HepG2 (cell line): ENCODE results near the gene KRTAP5-6. TPM values are rescaled to one million over a fixed set of nuclear protein-coding genes. Genes with fewer than 3 reads are reported as not detected.

Source experiments
- ARNTL ChIP-seq: sonication (generic); formaldehyde crosslinking; IDR thresholded peaks from 2 replicates; pipeline ENCODE4 v1.4.0; 2020; ENCODE audit warnings: mild to moderate bottlenecking, missing genetic modification reagents
- ATM ChIP-seq: fragments of 450-650 bp; IDR thresholded peaks from 2 replicates; pipeline ENCODE4 v1.7.1; 2017; ENCODE audit warnings: mild to moderate bottlenecking, borderline replicate concordance
- CHCHD3 ChIP-seq: sonication (generic); formaldehyde crosslinking; IDR thresholded peaks from 2 replicates; pipeline ENCODE4 v1.8.0; 2022; ENCODE audit warnings: mild to moderate bottlenecking, missing genetic modification reagents, moderate library complexity
- FOXO1 ChIP-seq: sonication (generic); formaldehyde crosslinking; IDR thresholded peaks from 2 replicates; pipeline ENCODE4 v1.4.0; 2020; ENCODE audit warnings: missing genetic modification reagents
- HDAC2 ChIP-seq: sonication (generic); formaldehyde crosslinking; IDR thresholded peaks from 2 replicates; pipeline ENCODE4 v1.4.0; 2020; ENCODE audit warnings: missing genetic modification reagents
- HMGXB3 ChIP-seq: sonication (generic); formaldehyde crosslinking; IDR thresholded peaks from 2 replicates; pipeline ENCODE4 v1.4.0; 2020; ENCODE audit warnings: missing genetic modification reagents, borderline replicate concordance
- KMT2B ChIP-seq: IDR thresholded peaks from 2 replicates; pipeline ENCODE4 v1.6.1; 2016; ENCODE audit warnings: missing genetic modification reagents, missing compliant biosample characterization
- NFE2 ChIP-seq: sonication (generic); formaldehyde crosslinking; IDR thresholded peaks from 2 replicates; pipeline ENCODE4 v1.4.0; 2020; ENCODE audit warnings: missing genetic modification reagents
- RXRA ChIP-seq: sonication (generic); formaldehyde crosslinking; IDR thresholded peaks from 2 replicates; pipeline ENCODE4 v1.5.1; 2020; ENCODE audit warnings: missing genetic modification reagents
- SOX5 ChIP-seq: IDR thresholded peaks from 2 replicates; pipeline ENCODE4 v1.6.1; 2016; ENCODE audit warnings: borderline replicate concordance
- SP5 ChIP-seq: IDR thresholded peaks from 2 replicates; pipeline ENCODE4 v1.6.1; 2016; ENCODE audit warnings: low read depth, borderline replicate concordance
- ZNF136 ChIP-seq: sonication (generic); formaldehyde crosslinking; IDR thresholded peaks from 2 replicates; pipeline ENCODE4 v1.8.1; 2022; ENCODE audit warnings: low read depth, mild to moderate bottlenecking, moderate library complexity, missing genetic modification reagents
- ZNF33B ChIP-seq: sonication (generic); formaldehyde crosslinking; IDR thresholded peaks from 2 replicates; pipeline ENCODE4 v1.5.1; 2020; ENCODE audit warnings: mild to moderate bottlenecking, missing genetic modification reagents
- ZNF530 ChIP-seq: sonication (generic); formaldehyde crosslinking; IDR thresholded peaks from 2 replicates; pipeline ENCODE4 v1.5.0; 2020; ENCODE audit warnings: low read depth, mild to moderate bottlenecking, missing genetic modification reagents
- ZNF569 ChIP-seq: sonication (generic); formaldehyde crosslinking; IDR thresholded peaks from 2 replicates; pipeline ENCODE4 v1.5.0; 2020; ENCODE audit warnings: mild to moderate bottlenecking, missing genetic modification reagents, moderate library complexity, borderline replicate concordance
- ZNF572 ChIP-seq: sonication (generic); formaldehyde crosslinking; IDR thresholded peaks from 2 replicates; pipeline ENCODE4 v1.5.1; 2020; ENCODE audit warnings: mild to moderate bottlenecking, missing genetic modification reagents
- ZNF629 ChIP-seq: sonication (generic); formaldehyde crosslinking; conservative IDR thresholded peaks from 2 replicates; pipeline ENCODE4 v1.5.0; 2020; ENCODE audit warnings: missing genetic modification reagents
- ZNF747 ChIP-seq: sonication (generic); formaldehyde crosslinking; IDR thresholded peaks from 2 replicates; pipeline ENCODE4 v1.8.1; 2023; ENCODE audit warnings: missing genetic modification reagents, mild to moderate bottlenecking, borderline replicate concordance
- ZSCAN29 ChIP-seq: sonication (generic); formaldehyde crosslinking; conservative IDR thresholded peaks from 2 replicates; pipeline ENCODE4 v1.4.0; 2020; ENCODE audit warnings: mild to moderate bottlenecking, missing genetic modification reagents
- polyA plus RNA-seq, 8 experiments: library from polyadenylated mRNA; depleted of rRNA in 3 of 8; stranded (reverse) in 7 of 8; unstranded in 1 of 8; fragments of >200 nt; fragmentation: Illumina TruSeq in 4 of 8; extraction: Trizol in 4 of 8; gene quantifications; 2 replicates each; pipeline versions ENCODE4 v1.2.1 to v1.2.3, GENCODE V29; 2011 to 2016; ENCODE audit warnings: low read depth in 4 of 8, missing spikeins in 1 of 8, mixed read lengths in 1 of 8; ENCODE audit not compliant: insufficient read depth in 1 of 8
- total RNA-seq, 5 experiments: library from RNA; depleted of rRNA; stranded (reverse); fragments of >200 nt; fragmentation: Illumina TruSeq; extraction: Trizol; gene quantifications; 2 replicates each; pipeline ENCODE4 v1.2.3, GENCODE V29; 2016; ENCODE audit warnings: low read depth in 1 of 5
- TF ChIP-seq, protein P1 (sequence below), 2 experiments: sonication (generic) in 1 of 2; formaldehyde crosslinking in 1 of 2; IDR thresholded peaks; 2 replicates each; pipeline versions ENCODE4 v1.4.0 to v1.6.1; 2018 to 2020; ENCODE audit warnings: missing genetic modification reagents in 2 of 2, borderline replicate concordance in 1 of 2, low read depth in 1 of 2, mild to moderate bottlenecking in 1 of 2, missing biosample characterization in 1 of 2
- TF ChIP-seq, protein P2 (sequence below): sonication (generic); formaldehyde crosslinking; IDR thresholded peaks from 2 replicates; pipeline ENCODE4 v1.4.0; 2020; ENCODE audit warnings: missing genetic modification reagents
- TF ChIP-seq, protein P3 (sequence below): sonication (generic); formaldehyde crosslinking; conservative IDR thresholded peaks from 2 replicates; pipeline ENCODE4 v1.8.0; 2022; ENCODE audit warnings: low read depth, missing genetic modification reagents

KRTAP5-6 gene
- total and polyA plus RNA-seq, 2 of the 13 experiments (the other 11 are each of a cell fraction or from before 2014, with no cell fraction given): not detected

DNA sequence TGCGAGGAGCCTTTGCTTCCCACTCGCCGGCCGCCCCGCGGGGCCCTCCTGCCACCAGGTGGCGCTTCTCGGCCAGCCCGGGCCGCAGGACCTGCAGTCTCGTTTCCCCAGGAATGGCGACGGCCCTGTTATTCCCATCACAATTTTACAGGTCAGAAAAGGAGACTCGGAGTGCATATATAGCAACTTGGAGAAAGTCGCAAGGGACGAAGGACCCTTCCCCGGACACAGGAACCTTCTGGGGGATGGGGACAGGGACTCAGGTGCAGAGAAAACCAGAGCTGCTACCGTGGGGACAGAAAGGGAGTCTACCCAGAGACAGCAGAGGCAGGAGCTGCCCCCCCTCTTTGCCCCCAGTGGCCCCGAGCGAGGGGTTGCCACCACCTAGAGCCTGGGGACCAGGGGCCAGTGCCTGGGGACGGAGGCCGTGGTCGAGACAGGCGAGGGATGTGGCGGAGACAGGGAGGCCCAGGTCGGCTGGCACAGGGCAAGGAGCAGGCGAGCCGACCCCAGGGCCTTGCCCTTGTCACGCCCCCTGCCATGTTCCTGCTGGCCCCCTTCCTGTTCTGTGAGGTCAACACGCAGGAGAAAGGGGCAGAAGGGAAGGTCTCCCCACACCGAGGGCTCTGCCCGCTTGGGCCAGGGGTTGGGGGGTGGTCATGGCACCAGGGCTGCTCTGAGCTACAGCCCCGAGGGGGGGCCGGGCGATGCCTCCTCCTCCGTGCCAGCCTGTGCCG, 3.5 kb upstream of the KRTAP5-6 start (continued):
- 0 out of 2 replicates have a peak, but pooled peaks have one; percentile 22 for TF ChIP-seq FOXO1
- TF ChIP-seq ZNF629 (CRISPR knock-in tag): no peak
- peak; percentile 67; the same call in 1 of the 2 replicates for TF ChIP-seq ZNF136 (CRISPR knock-in tag)
- no peak for TF ChIP-seq ATM
- no peak; the same call in 1 of the 2 replicates for TF ChIP-seq ZNF747
- TF ChIP-seq HDAC2 (CRISPR knock-in tag): peak; percentile 30; the same call in 1 of the 2 replicates
- no peak for TF ChIP-seq NFE2 (CRISPR knock-in tag)
- TF ChIP-seq ZNF33B (CRISPR knock-in tag): 0 out of 2 replicates have a peak, but pooled peaks have one; percentile 28
- no peak for TF ChIP-seq HMGXB3
- peak; percentile 21; the same call in 1 of the 2 replicates for TF ChIP-seq ARNTL (CRISPR knock-in tag)
- 0 out of 2 replicates have a peak, but pooled peaks have one; percentile 17 for TF ChIP-seq KMT2B
- TF ChIP-seq, protein P1, sequence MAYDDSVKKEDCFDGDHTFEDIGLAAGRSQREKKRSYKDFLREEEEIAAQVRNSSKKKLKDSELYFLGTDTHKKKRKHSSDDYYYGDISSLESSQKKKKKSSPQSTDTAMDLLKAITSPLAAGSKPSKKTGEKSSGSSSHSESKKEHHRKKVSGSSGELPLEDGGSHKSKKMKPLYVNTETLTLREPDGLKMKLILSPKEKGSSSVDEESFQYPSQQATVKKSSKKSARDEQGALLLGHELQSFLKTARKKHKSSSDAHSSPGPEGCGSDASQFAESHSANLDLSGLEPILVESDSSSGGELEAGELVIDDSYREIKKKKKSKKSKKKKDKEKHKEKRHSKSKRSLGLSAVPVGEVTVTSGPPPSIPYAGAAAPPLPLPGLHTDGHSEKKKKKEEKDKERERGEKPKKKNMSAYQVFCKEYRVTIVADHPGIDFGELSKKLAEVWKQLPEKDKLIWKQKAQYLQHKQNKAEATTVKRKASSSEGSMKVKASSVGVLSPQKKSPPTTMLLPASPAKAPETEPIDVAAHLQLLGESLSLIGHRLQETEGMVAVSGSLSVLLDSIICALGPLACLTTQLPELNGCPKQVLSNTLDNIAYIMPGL (CRISPR knock-in tag; IDR thresholded peaks at IDR 0.05; ENCODE audit: borderline replicate concordance in 1 of 2, low read depth in 1 of 2): peak; percentile 55 to 71; a peak in 3 of 4 replicates
- TF ChIP-seq ZNF572 (CRISPR knock-in tag): 0 out of 2 replicates have a peak, but pooled peaks have one; percentile 50
- TF ChIP-seq ZSCAN29 (CRISPR knock-in tag): no peak
- no peak for TF ChIP-seq ZNF530
- TF ChIP-seq CHCHD3 (CRISPR knock-in tag): 0 out of 2 replicates have a peak, but pooled peaks have one; percentile 12
- peak; percentile 18; the same call in 1 of the 2 replicates for TF ChIP-seq SOX5 (CRISPR knock-in tag)
- TF ChIP-seq, protein P2, sequence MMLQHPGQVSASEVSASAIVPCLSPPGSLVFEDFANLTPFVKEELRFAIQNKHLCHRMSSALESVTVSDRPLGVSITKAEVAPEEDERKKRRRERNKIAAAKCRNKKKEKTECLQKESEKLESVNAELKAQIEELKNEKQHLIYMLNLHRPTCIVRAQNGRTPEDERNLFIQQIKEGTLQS: no peak
- TF ChIP-seq, protein P3, sequence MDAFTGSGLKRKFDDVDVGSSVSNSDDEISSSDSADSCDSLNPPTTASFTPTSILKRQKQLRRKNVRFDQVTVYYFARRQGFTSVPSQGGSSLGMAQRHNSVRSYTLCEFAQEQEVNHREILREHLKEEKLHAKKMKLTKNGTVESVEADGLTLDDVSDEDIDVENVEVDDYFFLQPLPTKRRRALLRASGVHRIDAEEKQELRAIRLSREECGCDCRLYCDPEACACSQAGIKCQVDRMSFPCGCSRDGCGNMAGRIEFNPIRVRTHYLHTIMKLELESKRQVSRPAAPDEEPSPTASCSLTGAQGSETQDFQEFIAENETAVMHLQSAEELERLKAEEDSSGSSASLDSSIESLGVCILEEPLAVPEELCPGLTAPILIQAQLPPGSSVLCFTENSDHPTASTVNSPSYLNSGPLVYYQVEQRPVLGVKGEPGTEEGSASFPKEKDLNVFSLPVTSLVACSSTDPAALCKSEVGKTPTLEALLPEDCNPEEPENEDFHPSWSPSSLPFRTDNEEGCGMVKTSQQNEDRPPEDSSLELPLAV (CRISPR knock-in tag): no peak
- TF ChIP-seq SP5 (CRISPR knock-in tag): no peak
- TF ChIP-seq ZNF569 (CRISPR knock-in tag): no peak
- TF ChIP-seq RXRA: peak; percentile 23; the same call in 1 of the 2 replicates
